Skeletal muscle cell (primary cell): ENCODE measurements around the gene BMP7.

Source experiments
- DNase-seq: peaks from one replicate; pipeline ENCODE4 v3.0.0-alpha.2; 2010; ENCODE audit warnings: low read depth
- H3K4me3 ChIP-seq: 2 replicates; pipeline ENCODE4 v1.5.1; 2011; ENCODE audit warnings: low read depth, mild to moderate bottlenecking, control low read depth, low read length, moderate library complexity

BMP7 gene

DNA sequence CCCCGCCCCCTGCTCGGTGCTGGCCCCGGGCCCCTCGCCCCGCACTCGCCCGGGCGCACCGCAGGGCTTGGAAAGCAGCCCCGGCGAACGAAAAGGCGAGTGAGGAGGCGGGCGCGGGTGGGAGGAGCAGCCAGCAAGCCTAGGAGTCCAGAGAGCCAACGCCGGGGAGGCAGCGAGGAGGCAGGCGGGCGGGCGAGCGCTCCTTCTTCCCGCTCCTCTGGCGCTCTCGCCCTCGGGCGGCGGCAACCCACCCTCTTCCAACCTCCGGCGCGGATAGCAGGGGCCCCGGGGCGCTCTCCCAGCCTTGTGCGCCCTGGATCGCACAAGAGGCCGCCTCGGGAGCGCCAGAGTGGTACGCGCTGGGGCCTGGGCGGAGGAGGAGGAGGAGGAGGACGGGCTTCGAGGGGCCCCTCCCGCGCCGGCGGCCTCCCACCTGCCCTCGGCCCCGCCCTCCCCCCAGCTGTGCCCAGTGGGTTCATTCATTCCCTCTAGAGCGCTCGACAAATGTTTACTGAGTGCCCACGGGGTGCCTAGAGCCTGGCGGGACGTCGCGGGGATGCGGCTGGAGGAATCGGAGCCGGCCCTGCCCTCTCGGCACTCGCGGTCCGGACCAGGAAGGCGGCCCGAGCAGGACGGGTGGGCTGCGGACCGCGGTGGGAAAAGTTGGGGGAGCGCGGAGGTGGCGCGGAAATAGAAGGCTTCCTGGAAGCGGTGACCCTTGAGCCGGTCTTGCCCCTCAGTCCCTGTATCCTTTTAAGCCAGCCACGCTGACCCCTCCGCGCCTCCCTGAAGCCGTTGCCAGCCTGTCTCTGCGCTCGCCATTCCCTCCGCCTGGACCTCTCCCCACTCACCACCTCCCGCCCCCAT, at the start of gene BMP7:
BMP7 (minus strand) TSS at position 351 of the 867 bp plus-strand sequence. CDS start 519 bp downstream, outside the sequence.
- no peak for DNase-seq
- no peak within 1 kb of the TSS for H3K4me3 ChIP-seq

DNA sequence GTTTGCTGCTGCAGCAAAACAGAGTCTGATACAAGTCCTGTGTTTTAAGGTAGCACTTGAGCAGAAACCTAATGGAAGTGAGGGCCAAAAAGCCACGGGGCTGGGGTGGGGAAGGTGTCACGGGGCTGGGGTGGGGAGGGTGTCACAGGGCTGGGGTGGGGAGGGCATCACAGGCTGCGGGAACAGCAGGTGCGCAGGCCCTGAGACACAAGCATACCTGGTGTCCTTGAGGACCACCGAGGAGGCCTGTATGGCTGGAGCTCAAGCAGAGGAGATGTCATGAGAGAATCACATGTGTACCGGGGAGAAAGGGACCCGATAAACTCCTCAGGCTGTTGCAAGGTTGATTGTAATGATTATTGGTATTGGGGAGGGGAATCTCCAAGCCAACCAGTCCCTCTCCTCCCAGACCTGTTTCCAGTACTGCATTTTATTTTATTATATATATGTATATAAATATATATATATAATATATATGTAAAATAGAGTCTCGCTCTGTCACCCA, 49.6 kb upstream of the BMP7 start:
- H3K4me3 ChIP-seq = no peak overlapping the region
- DNase-seq = no peak

DNA sequence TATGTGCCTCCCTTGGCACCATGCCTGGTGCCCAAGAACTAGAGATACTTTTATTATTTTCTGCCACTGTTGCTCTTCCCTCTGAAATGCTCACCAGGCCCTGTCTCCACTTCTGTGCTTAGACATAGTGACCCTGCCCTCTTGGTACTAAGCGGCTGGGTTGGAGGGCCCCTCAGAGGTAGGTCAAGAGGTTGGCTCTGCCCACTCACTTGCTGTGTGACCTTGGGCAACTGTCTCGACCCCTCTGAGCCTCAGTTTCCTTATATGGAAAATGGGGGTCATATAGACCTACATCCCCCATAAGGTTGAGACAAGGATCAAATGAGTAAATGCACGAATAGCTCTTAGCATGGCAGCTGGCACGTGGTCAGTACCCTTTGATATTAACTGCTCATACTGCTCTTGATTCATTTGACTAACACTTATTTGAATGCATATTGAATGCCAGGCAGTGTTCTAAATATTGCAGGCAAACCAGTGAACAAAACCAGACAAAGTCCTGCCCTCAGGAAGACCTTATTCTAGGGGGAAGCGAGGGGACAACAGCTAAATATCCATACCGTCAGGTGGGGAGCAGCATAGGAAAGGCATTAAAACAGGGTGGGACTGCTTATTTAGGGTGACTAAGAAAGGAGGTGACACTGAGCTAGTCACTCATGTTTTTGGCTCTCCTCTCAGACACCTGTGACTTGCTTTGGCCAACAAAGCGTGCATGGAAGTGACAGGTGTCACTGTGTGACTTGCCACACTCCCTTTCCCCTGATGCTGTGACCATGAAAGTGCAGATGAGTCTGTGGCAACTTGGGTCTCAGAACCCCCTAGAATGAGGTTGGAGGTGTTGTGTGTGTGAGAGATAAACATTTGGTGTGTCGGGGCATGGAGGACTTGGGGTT, 48.9 kb upstream of the BMP7 start:
- no peak overlapping the region for H3K4me3 ChIP-seq
- DNase-seq = no peak

DNA sequence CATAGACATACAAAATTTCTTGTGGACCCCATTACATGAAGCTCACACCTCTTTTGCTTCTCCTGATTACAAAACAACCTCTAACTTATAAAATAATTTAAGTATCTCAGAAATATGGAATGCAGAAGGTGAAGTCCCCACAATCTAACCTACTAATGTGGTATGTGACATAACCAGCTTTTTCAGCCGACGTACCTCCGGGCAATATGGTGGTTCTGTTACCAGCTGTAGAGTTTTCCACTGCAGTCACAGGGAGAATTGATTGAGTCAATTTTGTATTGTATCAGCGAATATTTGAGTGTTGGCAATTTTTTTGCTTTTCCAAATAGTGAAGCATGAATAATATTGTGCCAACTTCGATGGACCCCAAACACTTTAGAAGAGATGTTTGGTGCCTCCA, 47.5 kb upstream of the BMP7 start:
- no peak overlapping the region for H3K4me3 ChIP-seq
- no peak for DNase-seq

DNA sequence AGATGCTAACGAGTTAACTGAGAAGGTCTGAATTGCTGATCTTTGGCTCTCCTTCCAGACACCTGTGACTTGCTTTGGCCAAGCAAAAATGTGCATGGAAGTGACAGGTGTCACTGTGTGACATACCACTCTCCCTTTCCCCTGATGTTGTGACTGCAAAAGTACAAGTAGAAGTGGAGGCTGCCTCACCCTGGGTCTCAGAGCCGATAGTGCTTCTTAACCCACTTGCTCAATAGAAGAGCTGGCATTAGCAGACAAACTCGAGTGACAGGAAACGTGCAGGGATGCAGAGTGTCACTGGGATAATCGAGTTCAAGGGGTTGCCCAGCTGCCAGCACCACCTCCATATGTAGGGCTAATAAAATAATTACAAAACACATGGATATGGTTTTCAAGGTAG, 46.8 kb upstream of the BMP7 start:
- DNase-seq = no peak
- no peak overlapping the region for H3K4me3 ChIP-seq

DNA sequence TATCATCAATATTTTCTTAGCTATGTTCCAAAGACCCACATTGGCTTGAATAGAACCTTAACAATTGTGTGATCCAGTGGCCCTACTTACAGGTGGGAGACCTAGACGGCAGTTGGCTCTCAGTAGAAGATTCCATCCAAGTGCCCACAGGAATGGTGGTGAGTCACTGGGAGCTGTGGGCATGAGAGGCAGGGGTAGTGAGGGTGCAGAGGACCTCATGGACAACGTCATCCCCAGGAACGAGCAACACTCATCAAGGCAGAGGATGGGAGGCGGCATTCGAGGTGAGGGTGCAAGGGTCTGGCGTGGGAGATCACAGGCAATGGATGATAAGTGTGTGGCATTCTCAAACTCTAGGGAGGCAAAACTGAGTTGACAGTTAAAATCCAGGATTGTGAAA, 45.7 kb upstream of the BMP7 start:
- H3K4me3 ChIP-seq = no peak overlapping the region
- no peak for DNase-seq

DNA sequence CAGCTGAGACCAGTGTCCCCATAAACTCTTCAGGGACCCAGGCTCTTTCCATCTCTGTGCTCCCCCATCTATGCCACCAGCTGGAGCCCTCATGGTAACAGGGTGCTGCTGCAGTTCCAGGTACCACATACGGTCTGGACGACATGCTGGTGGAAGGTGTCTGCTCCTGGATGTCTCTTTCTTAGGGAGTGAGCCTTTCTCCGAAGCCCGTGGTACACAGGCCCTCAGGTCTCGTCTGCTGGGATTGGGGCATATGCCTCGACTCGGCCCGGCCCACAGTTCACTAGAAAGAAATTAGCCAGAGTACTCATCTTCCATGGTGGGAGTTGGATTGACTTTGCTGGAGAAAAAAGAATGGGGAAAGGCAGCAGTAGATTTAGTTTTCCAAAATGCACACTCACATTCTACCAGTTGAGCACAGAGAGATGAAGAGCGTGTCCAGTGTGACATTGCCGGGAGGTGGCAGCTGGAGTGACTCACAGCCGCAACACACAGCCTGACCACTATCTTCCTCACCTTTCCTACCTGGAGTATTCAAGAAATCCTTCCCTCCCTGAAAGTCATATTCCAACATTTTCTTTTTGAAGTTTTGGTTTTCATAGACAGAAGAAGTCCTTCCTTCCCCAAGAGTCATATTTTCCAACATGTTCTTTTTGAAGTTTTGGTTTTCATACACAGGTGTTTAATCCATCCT, 44.5 kb upstream of the BMP7 start:
- DNase-seq = no peak

DNA sequence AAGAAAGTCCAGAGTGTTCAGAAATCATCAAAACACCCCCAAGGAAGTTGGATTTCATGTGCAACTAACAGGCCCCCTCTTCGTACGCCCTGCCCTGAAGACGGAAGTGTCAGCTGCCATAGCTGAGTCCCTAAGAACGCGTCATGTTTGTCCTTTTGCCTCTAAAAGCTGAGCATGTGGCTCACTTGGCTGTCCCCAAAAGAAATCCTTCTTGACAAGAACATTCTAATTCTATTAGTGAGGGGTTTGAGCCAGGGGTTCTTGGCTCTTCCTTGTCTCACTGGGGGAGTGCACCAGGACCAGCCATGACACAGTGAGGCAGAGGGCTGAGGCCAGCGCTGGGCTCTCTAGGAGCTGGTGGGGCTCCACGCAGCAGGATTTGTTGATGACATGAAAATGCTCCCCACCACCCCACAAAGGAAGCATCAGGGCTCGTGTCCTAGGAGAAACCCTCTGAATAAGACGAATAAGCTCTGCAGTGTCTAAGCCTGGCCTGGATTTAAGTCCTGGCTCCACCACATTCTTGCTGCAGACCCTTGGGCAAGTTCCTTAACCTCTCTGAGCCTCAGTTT, 43.2 kb upstream of the BMP7 start:
- no peak overlapping the region for H3K4me3 ChIP-seq
- no peak for DNase-seq

More for the DNA sequence above, 44.5 kb upstream of the BMP7 start:
- no peak overlapping the region for H3K4me3 ChIP-seq

DNA sequence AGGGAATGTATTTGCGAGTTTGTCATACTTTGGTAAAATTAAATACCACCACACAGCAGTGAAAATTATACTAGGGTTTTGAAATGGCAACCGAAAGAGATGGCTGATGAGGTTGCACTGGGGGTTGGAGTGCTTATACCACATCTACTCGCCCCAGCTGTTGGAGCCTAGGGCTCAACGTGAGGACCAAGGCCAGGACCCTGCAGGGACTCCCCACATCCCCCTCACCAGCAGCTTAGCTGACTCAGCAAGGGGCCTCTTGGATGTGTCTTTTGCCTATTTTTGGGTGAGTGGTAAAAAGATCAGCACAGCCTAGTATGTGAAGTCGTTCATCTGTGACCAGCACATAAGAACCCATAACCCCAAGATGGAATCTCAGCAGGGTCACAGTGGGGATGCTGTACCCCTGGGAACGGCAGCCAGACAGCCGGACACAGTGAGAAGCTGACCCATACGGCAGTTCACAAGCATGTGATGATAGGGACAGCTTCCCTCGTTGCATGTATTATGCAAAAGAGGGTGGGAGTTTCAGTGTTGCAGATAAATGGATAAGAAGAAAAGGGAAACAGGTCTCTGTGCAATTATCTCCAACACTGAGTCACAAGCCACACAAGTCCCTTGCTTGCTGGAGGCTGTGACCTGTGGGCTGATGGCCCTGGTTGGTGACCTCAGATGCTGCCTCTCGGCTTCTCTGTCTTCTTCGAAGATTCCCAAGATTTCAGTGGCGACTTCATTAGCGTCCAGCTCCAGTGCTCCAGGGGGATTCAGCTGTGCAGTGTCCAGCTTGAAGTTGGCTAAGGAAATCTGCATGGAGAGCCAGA, 42.2 kb upstream of the BMP7 start:
- DNase-seq = no peak
- H3K4me3 ChIP-seq = no peak overlapping the region

DNA sequence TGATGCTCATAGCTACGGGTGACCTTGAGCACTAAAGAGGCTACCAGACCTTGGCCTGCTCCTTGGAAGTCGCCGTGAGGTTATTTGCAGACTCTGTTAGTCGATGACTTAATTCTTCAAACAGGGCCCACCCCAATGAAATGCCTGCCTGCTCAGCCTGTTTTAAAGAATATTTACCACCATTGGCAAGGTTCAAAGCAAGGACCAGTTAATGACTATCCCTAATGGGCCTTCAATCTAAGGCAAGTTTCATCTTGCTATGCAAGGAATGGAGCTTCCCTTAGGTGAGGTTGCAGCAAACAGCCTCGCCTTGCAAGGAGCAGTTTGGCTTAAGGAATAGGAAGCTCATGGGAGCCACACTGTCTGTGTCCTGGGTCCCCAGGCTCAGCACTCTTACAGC, 40.3 kb upstream of the BMP7 start:
- H3K4me3 ChIP-seq = no peak overlapping the region
- no peak for DNase-seq

DNA sequence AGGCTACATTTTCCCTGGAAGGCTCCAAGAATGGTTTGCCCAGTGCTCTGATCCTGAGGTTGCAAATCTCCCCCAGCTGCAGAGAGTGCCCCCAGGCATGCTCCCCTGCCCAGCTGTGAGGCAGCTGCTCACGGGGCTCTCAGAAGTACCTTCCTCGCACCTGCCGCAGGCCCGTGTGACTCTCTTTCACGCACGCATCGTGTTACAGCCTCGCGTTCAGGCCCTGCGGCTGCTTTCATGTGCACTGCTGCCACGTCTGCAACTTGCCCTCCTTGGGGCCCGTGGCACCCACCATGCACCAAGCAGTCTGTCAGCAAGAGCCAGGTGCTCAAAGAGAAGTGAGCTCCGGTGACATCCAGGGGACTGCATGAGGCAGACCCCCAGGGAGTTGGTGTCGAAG, 34.6 kb upstream of the BMP7 start:
- no peak for DNase-seq
- no peak overlapping the region for H3K4me3 ChIP-seq

DNA sequence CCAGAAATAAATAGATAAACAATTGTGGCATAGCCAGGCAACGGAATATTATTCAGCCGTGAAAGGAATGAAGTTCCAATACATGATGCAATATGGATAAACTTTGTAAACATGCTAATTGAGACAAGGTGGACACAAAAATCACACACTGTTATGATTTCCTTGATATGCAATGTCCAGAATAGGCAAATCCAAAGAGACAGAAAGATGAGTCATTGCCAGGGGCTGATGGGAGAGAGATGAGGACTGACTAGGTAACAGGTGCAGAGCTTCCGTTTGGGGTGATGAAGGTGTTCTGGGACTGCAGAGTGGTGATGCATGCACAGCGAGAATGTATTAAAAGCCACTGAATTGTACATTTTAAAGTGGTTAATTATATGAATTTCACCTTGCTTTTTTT, 32.0 kb upstream of the BMP7 start:
- H3K4me3 ChIP-seq = no peak overlapping the region
- DNase-seq = no peak

DNA sequence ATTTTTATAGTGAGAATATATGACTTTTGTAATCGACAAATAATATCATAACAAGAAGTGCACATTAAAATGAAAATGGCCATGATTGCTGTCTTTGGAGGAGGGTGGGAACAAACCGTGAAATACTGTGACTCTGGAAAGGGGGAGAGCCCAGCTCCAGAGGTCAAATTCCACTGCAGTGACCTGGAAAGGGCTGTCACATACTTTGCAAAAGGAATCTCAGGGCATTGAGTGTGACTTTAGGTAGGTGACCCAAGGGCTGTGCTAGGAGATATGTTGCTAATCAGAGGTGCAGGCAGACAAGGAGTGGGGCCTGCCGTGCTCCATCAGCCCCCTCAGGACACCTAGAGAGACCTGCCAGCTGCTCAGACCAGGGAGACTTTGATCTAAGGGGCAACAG, 28.1 kb upstream of the BMP7 start:
- H3K4me3 ChIP-seq = no peak overlapping the region
- DNase-seq = no peak

DNA sequence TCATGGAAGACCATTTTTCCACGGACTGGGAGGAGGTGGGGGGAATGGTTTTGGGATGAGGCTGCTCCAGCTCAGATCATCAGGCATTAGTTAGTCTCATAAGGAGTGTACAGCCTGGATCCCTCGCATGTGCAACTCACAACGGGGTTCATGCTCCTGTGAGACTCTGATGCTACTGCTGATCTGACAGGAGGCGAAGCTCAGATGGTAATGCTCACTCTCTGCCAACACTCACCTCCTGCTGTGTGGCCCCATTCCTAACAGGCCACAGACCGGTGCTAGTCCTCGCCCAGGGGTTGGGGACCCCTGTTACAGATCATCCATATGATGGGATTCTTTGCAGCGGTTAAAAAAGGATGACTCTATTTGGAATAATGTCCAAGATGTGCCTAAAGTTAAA, 27.6 kb upstream of the BMP7 start:
- no peak for DNase-seq
- no peak overlapping the region for H3K4me3 ChIP-seq

DNA sequence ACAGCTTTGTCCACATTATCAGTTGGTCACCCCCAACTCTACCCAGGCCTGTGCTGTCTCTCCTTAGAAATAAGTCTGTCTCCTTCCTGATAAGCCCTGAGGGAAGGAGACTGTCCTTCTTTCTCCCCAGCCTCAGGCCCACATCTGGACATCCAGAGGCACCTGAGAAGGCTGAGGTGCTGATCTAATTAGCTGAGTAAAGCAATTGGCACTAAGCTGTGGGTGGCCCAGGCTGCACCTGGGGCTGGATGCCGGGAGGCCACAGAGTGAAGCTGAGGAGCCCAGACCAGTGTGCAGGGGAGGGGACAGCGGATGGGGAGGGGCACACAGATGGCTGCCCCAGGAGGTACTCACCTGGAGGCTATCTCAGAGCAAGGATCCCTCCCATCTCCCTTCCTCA, 26.2 kb upstream of the BMP7 start:
- no peak for DNase-seq
- no peak overlapping the region for H3K4me3 ChIP-seq

DNA sequence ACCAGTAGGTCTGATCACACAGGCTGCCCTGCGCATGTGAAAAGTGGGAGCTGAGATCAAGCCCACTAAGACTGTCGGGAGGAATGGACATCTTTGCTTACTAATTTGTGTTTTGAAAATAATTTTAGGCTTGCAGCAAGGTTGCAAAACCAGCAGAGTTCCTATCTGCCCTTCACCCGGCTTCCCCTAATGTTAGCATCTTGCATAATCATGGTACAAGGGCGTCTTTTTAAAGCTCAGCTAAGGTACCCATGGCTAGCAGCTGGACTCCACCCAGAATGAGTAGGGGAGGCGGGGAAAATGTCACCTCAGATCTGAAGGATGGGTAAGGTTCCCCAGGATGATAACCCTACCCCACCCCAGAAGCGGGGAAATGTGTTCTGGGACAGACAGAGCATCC, 25.3 kb upstream of the BMP7 start:
- no peak for DNase-seq
- no peak overlapping the region for H3K4me3 ChIP-seq

DNA sequence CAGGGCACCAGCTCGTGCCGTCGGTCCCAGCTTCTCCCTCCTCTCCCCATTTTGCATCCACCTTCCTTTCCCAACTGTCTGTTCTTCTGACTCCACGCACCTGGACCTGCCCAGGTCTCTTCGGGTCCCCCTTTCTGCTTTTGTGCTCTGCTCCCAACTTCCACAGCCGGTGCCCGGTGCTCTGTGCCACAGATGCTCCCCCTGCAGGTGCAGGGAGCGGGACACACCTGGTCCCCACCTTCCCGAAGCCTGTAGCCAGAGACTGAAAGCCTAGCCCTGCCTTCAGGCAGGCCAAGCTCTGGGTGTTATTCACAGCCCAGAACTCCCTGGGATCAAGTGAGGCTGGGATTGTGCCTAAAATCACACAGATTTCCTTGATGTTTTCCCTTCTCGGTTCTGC, 24.6 kb upstream of the BMP7 start:
- no peak overlapping the region for H3K4me3 ChIP-seq
- DNase-seq = no peak

DNA sequence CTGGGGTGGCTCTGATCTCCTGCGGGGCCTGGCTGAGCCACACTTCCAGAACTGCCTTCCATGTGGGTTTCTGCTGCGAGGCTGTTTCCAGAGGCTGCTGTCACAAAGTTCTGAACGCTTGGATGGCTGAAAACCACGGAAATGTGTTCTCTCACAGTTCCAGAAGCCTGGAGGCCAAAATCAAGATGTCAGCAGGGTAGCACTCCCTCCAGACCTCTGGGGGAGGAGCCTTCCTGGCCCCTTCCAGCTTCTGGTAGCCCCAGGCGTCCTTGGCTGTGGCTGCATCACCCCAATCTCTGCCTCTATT, 23.7 kb upstream of the BMP7 start:
- no peak for DNase-seq
- H3K4me3 ChIP-seq = no peak overlapping the region
